NCI-H128 (cell line): ENCODE results near the gene IP6K1.
A peak's percentile ranks its signal among the peaks of the same experiment; 100 is the strongest.

Experiments used
- DNase-seq: peaks from one replicate; lab custom pipeline; 2025; ENCODE audit not compliant: unreplicated experiment; lab: John Stamatoyannopoulos, UW

Gene IP6K1

GRCh38 chr3:49724586-49724985, 61.8 kb downstream of the IP6K1 start:
- DNase-seq, result no peak

DNA sequence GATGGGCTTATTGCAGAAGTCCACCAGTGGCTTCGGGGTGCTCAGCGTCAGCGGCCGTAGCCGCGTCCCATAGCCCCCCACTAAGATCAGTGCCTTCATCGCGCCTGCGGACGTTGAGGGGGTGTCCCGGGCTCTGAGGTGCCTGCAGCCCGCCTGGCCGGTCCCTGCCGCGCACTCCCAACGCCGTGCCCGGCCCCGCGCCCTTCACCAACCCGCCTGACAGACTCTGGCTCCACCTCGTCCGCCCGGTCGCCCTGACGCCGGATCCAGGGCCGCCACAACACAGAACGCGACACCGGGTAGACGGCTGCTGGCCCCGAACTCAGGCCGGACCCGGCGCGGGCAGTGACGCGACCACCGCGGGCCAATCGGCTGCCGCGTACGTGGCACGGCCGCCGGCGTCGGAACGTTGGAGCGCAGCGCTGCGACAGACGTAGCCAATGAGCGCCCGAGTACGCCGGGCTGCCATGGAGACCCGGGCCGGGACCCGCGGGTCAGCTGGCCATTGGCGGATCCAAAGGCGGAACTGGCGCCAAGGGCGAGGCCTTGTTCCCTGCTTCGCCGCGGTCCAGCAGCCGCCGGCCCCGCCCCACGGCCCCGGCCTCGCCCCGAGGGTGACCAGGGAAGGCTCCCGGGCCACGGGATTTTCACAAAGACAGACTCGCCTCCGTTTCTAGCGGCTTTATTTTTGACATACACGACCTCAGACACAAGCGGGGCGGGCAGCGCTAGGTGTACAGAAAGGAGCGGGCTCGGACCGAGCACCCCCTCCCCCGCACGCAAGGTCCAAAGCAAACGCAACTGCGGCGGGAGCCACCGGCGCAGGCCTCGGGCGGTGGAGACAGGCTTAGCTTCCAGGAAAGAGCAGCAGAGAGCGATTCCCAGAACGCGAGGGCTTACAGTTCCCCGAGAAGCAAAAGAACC, 62.5 kb downstream of the IP6K1 start, which contains the start of gene GMPPB:
Gene GMPPB (minus strand): TSS at position 324 of the 924 bp plus-strand sequence. CDS start 225 bp downstream, at position 99.
- peak; percentile 84 for DNase-seq

DNA sequence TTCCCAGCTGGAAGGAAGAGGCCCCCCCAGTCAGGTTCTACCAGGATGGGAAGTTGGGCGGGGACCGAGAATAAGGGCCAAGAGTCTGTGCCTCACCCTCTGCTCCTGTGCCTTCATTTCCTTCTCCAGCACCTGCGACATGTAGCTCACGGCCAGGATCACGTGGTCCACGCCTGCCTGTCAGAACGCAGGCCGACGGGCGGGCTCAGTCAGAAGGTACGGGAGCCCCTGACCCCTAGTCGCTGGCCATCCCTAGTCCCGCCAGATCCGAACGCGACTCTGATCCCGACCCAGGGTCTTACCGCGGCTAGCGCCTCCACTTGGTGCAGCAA, 63.1 kb downstream of the IP6K1 start:
- DNase-seq, result peak; percentile 14

GRCh38 chr3:49722896-49723295, 63.4 kb downstream of the IP6K1 start:
- no peak for DNase-seq

DNA sequence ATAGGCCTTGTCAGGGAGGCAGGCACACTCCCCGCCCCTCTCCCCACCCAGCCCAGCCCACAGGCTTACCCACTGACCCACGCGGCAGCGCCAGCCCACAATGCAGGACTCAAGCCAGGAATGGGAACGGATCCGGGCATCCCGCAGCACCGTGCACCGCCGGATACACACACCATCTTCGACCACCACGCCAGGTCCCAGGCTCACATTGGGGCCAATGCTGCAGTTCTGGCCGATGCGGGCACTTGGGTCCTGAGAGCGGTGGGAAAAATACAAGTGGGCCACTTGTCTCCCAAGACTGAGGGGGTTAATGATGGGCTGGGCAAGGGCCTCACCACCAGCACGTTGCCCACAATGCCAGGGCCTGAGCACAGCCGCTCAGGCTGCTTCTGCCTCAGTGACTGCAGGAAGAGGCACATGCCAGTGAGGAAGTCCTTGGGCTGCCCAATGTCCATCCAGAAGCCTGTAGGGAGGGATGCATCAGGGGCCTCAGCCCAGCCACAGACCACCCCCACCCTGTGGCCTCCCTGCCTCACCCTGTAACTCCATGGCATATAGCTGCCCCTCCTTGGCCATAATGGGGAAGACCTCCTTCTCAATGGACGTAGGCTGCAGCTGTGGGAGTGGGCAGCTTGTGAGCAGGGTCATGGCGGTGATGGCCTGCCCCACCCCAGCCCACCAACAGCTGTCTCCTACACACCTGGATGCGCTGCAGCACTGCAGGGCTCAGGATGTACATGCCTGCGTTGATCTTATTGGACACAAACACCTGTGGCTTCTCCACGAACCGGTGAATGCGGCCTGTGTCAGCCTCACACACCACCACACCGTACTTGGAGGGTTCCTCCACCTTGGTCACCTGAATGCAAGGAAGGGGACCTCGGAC, 64.2 kb downstream of the IP6K1 start:
- no peak for DNase-seq

GRCh38 chr3:49721596-49721895, 64.8 kb downstream of the IP6K1 start:
- no peak for DNase-seq

GRCh38 chr3:49720855-49721595, 65.3 kb downstream of the IP6K1 start:
- DNase-seq, result no peak

GRCh38 chr3:49719214-49719884, 67.0 kb downstream of the IP6K1 start, which contains the start of gene AMIGO3:
Gene AMIGO3 (minus strand): TSS chr3:49719684. CDS start chr3:49719465, 219 bp downstream.
- peak; percentile 73 for DNase-seq

DNA sequence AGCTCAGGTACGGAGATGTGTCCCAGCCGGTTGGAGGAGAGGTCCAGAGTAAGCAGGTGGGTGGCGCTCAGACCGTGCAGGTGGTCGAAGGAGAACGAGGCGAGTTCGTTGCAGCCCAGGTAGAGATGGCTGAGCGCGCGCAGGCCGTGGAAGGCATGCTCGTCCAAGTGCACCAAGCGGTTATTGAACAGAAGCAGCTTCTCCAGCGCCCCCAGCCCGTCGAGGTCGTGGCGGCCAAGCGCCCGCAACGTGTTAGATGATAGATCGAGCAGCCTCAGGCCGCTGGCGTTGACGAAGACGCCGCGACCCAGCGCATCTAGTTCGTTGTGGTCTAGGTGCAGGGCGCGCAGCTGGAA, 67.5 kb downstream of the IP6K1 start:
- no peak for DNase-seq

- DNase-seq, result no peak
Observed at GRCh38 chr3:49717959-49718857, 68.1 kb downstream of the IP6K1 start.

DNA sequence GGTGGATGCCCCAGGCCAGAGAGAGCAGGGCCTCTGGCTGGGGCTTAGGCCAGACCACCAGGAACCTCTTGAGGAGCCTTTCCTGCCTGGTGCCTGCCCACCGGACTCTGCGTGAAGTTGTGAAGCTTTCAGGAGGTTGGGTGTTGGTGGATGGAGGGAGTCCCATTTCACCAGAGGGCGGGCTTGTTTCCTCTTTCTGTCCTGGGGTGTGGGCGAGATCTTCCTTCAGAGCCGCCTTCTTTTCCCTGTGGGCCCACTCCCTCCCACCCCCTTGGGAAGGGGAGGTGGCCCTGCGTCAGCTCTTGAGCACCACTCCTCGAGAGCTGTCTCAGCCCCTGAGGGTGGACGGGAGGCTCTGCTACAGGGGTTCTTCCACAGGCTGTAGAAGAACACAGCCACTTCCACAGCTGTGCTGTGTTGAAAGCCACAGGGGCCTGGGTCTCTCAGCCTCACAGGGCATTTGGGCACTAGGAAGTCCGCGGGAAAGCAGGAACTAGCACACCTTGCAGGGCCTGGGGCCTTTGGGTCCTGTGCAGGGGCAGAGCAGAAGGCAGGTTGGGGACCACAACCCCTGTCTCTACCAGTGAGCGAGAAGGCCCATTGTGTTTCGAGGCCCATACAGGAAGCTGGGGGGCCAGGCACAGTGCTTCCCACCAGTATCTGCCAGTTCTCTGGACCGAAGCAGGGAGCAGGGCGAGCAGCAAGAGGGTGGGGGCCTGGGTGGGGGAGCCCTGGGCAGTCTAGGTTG, 69.0 kb downstream of the IP6K1 start:
- no peak for DNase-seq

DNA sequence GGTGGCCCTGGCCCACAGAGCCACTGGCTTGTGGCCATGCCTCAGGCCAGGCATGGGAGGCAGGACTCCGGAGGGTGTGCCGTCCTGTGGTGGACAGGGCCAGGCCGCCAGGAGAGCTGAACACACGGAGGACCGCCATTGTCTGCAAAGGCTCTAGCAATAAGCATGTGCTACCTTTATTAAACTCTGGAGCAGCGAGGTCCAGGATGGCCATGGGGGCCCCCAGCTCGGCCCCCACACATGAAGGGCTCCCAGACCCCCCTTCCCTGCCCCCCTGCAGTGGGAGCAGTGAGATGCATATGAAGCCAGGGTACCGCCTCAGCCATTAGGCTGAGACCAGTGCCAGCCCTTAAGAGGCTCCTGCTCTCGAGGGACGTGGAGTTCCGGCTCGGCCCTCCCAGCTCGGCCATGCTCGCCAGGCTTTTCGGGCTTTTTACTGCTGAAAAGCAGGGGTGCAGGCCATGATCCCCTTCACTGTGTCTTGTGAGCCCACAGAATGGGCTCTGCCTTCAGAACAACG, 69.6 kb downstream of the IP6K1 start:
- no peak for DNase-seq

- no peak for DNase-seq
Observed at GRCh38 chr3:49716169-49716568, 70.2 kb downstream of the IP6K1 start.

DNA sequence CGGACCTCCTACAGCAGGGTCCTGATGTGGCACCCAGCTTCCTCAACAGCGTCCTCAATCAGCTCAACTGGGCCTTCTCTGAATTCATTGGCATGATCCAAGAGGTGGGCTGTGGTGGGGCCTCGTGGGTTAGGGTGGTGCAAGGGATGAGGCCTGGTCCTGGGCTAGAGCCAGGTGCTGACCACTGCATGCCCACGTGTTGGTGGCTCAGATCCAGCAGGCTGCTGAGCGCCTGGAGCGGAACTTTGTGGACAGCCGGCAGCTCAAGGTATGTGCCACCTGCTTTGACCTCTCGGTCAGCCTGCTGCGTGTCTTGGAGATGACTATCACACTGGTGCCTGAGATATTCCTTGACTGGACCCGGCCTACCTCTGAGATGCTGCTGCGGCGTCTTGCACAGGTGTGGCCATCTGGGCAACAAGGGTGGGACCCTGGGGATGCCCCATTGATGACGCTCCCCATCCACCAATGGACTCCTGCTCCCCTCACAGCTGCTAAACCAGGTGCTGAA, 70.7 kb downstream of the IP6K1 start:
- no peak for DNase-seq

GRCh38 chr3:49714728-49715550, 71.4 kb downstream of the IP6K1 start:
- no peak for DNase-seq

GRCh38 chr3:49713336-49714105, 72.8 kb downstream of the IP6K1 start:
- no peak for DNase-seq
